ENCODE data around the gene EPHA4.

GRCh38 chr2:221605751-221606240 is 33.7 kb upstream of the EPHA4 start:
- TF ChIP-seq, protein P1, sequence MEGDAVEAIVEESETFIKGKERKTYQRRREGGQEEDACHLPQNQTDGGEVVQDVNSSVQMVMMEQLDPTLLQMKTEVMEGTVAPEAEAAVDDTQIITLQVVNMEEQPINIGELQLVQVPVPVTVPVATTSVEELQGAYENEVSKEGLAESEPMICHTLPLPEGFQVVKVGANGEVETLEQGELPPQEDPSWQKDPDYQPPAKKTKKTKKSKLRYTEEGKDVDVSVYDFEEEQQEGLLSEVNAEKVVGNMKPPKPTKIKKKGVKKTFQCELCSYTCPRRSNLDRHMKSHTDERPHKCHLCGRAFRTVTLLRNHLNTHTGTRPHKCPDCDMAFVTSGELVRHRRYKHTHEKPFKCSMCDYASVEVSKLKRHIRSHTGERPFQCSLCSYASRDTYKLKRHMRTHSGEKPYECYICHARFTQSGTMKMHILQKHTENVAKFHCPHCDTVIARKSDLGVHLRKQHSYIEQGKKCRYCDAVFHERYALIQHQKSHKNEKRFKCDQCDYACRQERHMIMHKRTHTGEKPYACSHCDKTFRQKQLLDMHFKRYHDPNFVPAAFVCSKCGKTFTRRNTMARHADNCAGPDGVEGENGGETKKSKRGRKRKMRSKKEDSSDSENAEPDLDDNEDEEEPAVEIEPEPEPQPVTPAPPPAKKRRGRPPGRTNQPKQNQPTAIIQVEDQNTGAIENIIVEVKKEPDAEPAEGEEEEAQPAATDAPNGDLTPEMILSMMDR (IDR thresholded peaks at IDR 0.05; ENCODE audit: low read depth, low read length), result no peak
- no peak for TF ChIP-seq EZH2phosphoT487 (IDR thresholded peaks at IDR 0.05; ENCODE audit: low read depth)
